Left lung (tissue), 10 donors: ENCODE results near the gene IFI6. TPM values are rescaled to one million over a fixed set of nuclear protein-coding genes. Genes with fewer than 3 reads are reported as not detected.
A peak's percentile ranks its signal among the peaks of the same experiment; 100 is the strongest.
"Not testable (repeated sequence)": the region's sequence is repeated elsewhere in the genome, so short reads cannot be mapped to it uniquely, and the experiment has no call there.

Experiments
- ATAC-seq: fragments of 200-7000 bp; cut with Tn5 transposase; one replicate; pipeline ENCODE4 v1.9.1; 2020; ENCODE audit warnings: moderate library complexity
- DNase-seq, 4 donors: peaks; one replicate each; pipeline ENCODE4 v3.0.0-alpha.2; 2013 to 2020
- H3K27ac ChIP-seq, 2 donors: fragments of 200-600 bp; sonication (generic) in 1 of 2; one replicate each; pipeline versions ENCODE4 v1.5.0 to v1.8.0; 2020 to 2021
- H3K27me3 ChIP-seq, 2 donors: fragments of 200-600 bp; sonication (generic) in 1 of 2; one replicate each; pipeline versions ENCODE4 v1.5.0 to v1.8.0; 2020 to 2021
- H3K36me3 ChIP-seq, 2 donors: fragments of 200-600 bp; sonication (generic) in 1 of 2; one replicate each; pipeline versions ENCODE4 v1.5.0 to v1.8.0; 2020 to 2021
- H3K4me1 ChIP-seq, 2 donors: fragments of 200-600 bp; one replicate each; pipeline ENCODE4 v1.8.0; 2021
- H3K4me3 ChIP-seq, 2 donors: fragments of 200-600 bp; sonication (generic) in 1 of 2; one replicate each; pipeline versions ENCODE4 v1.5.0 to v1.8.0; 2020 to 2021; ENCODE audit warnings: mild to moderate bottlenecking in 1 of 2
- H3K9me3 ChIP-seq, 2 donors: fragments of 200-600 bp; sonication (generic) in 1 of 2; one replicate each; pipeline versions ENCODE4 v1.5.0 to v1.8.0; 2020 to 2021
- CTCF ChIP-seq, 2 donors: fragments of 200-600 bp; sonication (generic) in 1 of 2; IDR thresholded peaks; one replicate each; pipeline versions ENCODE4 v1.5.0 to v1.8.0; 2021; ENCODE audit warnings: antibody characterized with exemption in 2 of 2
- intact Hi-C, 2 donors: fragments of 100-400 bp; cut with DNase I; formaldehyde crosslinking; loops; one replicate each; pipeline versions ENCODE4 v1.11.2 to v1.14.2; 2022
- polyA plus RNA-seq, 6 donors: library from polyadenylated mRNA; unstranded; fragments of 120-200 nt; gene quantifications; one replicate each; pipeline ENCODE4 v1.2.1, GENCODE V29; 2013; ENCODE audit not compliant: insufficient read length in 6 of 6
- total RNA-seq, 2 donors: library from RNA; stranded (reverse); fragmentation: NEBNext Ultra II Directional; extraction: Animal tissue kit (Norgen Biotek cat#: 25700); gene quantifications; one replicate each; pipeline ENCODE4 v1.2.1, GENCODE V29; 2021
- donor health status: DM: no; HTN: yes; CAD: no.
- donor health status: DM: no; HTN: no; CAD: no.

The IFI6 gene
- total and polyA plus RNA-seq, 8 donors, result 27.4 to 341 (median 29.5) TPM

GRCh38 chr1:27645071-27645415 is 26.9 kb downstream of the IFI6 start:
- no peak for TF ChIP-seq CTCF (IDR thresholded peaks at IDR 0.05)
- intact Hi-C loops, result no loop called here
- peaks cover 0 to 34% of the 10 kb centered on the region in 2 donors for H3K4me1 ChIP-seq
- no peak overlapping the region for H3K27ac ChIP-seq
- H3K4me3 ChIP-seq, result no peak overlapping the region
- peak in 1 of 4 donors; percentile 50 for DNase-seq
- no peak for ATAC-seq
- H3K9me3 ChIP-seq, result no peaks in the 10 kb centered on the region
- no peaks in the 10 kb centered on the region for H3K27me3 ChIP-seq
- H3K36me3 ChIP-seq, result no peaks in the 10 kb centered on the region

DNA sequence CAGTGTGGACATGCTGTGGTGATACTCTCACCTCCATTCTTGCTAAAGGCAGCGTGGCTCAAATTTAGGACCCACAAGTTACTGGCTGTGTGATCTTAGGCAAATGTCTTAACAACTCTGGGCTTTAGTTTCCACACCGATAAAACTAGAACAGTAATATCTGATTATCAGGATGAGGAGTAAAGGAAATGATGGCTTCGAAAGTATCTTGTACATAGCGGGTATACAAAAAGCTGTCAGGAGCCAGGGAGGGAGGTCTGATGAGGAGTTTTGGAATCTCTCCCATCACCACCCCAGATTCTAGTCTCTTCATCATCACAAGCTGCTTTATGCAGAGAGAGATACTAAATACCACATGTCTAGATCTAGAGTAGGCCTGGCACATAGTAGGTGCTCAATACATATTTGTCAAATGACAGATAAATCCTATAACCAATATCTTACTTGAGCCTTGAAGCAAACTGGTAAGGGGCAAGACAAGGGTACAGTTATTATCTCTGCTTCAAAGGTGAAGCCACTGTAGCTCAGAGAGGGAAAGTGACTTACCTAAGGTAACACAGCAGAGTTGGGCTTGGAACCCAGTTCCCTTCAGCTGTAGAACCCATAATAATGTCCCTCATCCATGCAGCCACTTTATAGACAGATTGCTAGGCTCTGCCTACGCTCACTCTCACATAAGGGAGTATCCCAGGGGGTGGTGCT is 27.5 kb downstream of the IFI6 start:
- no peak for DNase-seq
- Histone ChIP-seq H3K27me3 (no peaks in the 10 kb centered on the region), H3K36me3 (no peaks in the 10 kb centered on the region), H3K4me3 (no peak overlapping the region), H3K4me1 (peaks cover 0 to 30% of the 10 kb centered on the region in 2 donors), H3K27ac (no peak overlapping the region), H3K9me3 (no peaks in the 10 kb centered on the region)
- intact Hi-C loops, result no loop called here
- TF ChIP-seq CTCF (IDR thresholded peaks at IDR 0.05), result no peak
- no peak for ATAC-seq

DNA sequence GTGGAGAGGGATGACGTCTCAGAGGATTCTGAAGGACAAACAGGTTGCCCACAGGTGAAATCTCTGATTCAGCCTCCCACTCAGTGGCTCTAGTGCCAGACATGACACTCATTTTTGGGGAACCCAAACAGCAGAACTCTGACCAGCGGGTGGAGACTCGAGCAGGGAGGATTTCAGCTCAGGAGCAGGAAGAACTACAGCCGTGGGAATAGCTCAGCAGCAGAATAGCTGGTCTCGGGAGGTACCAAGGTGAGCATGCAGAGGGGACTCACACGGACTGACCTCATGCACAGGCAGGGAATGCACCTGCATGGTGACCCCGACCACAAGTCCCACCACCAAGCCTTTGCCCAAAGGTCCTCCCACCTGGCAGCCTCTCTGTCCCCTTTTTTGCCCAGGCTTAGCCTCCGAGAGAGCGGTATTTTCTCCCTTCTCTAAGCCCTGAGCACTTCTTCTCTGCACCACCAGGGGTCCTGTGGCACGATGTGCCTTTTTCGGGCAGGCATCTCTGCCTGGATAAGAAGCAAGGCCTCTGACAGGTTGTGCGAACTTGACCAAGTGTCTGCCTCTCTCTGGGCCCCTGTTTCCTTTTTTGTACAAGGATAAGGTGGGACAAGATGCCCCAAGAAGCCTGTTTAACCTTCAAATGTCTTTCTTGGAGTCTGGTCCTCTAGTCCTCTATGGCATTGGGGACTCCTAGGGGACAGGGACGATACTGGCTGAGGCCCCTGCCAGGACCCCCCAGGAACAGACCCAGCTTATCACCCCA is 28.2 kb downstream of the IFI6 start:
- intact Hi-C loops, result no loop called here
- H3K27ac ChIP-seq, result no peak overlapping the region

DNA sequence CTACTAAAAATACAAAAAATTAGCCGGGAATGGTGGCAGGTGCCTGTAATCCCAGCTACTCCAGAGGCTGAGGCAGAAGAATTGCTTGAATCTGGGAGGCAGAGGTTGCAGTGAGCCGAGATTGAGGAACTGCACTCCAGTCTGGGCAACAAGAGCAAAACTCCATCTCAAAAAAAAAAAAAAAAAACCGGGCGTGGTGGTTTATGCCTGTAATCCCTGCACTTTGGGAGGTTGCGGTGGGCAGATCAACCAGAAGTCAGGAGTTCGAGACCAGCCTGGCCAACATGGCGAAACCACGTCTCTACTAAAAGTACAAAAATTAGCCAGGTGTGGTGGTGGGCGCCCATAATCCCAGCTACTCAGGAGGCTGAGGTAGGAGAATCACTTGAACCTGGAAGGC is 31.5 kb downstream of the IFI6 start:
- H3K27ac ChIP-seq, H3K27me3 ChIP-seq, ATAC-seq, intact Hi-C loops, H3K4me3 ChIP-seq, H3K36me3 ChIP-seq, H3K9me3 ChIP-seq: not testable (repeated sequence)
- DNase-seq, result peak in 1 of 4 donors; percentile 5
- peaks cover 0 to 27% of the 10 kb centered on the region in 2 donors for H3K4me1 ChIP-seq

More for the DNA sequence above, 28.2 kb downstream of the IFI6 start:
- H3K4me3 ChIP-seq, result no peak overlapping the region
- no peaks in the 10 kb centered on the region for H3K9me3 ChIP-seq
- H3K27me3 ChIP-seq, result no peaks in the 10 kb centered on the region
- peak in 2 of 4 donors; percentile 51 to 74 for DNase-seq
- H3K36me3 ChIP-seq, result no peaks in the 10 kb centered on the region
- peak; percentile 88 for ATAC-seq
- TF ChIP-seq CTCF (IDR thresholded peaks at IDR 0.05), result peak; percentile 61 to 81
- peaks cover 0 to 23% of the 10 kb centered on the region in 2 donors for H3K4me1 ChIP-seq

- intact Hi-C loops, result no loop called here
- DNase-seq, result peak in 1 of 4 donors; percentile 3
- Histone ChIP-seq H3K27me3 (peaks cover 0 to 13% of the 10 kb centered on the region in 2 donors), H3K4me1 (peaks cover 0 to 37% of the 10 kb centered on the region in 2 donors), H3K9me3 (no peaks in the 10 kb centered on the region), H3K36me3 (no peaks in the 10 kb centered on the region), H3K4me3 (no peak overlapping the region), H3K27ac (no peak overlapping the region)
- no peak for TF ChIP-seq CTCF (IDR thresholded peaks at IDR 0.05)
- no peak for ATAC-seq
Observed at GRCh38 chr1:27638805-27639204, 33.2 kb downstream of the IFI6 start.
